OCI-LY7 (cell line): Measurements from ENCODE around the gene SLC22A7.

Source experiments
- EZH2phosphoT487 ChIP-seq: fragments of 200-600 bp; sonication (generic); IDR thresholded peaks from 2 replicates; pipeline ENCODE4 v1.6.1; 2018; ENCODE audit warnings: low read depth, borderline replicate concordance, mild to moderate bottlenecking, mixed run types, antibody characterized with exemption, low read length, moderate library complexity, mixed read lengths
- TF ChIP-seq, protein P1 (sequence below): fragments of 200-600 bp; sonication (generic); conservative IDR thresholded peaks from 2 replicates; pipeline ENCODE4 v1.5.1; 2014; ENCODE audit warnings: mild to moderate bottlenecking, antibody characterized with exemption, low read length, moderate library complexity, mixed read lengths

DNA sequence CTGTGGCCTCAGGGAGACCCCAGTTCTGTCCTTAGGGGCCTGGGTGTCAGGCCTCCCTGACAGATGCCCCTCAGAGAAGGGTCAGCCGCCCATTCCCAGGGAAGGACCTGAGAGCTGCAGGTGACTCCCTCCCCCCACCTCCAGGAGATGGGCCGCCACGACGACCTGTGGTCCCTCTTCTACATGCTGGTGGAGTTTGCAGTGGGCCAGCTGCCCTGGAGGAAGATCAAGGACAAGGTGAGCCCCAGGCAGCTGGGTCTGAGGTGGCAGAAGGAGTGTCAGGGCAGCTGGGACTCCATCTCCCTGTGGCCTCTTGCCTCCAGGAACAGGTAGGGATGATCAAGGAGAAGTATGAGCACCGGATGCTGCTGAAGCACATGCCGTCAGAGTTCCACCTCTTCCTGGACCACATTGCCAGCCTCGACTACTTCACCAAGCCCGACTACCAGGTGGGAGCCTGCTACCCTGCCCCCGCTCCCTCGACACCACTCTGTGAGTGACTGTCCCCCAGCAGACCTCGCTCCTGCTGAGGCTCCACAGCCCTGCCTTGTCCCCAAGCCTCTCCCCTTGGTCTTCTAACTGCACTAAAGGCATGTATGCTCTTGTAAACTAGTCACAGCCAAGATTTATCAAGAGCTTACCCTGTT lies 42.5 kb upstream of the SLC22A7 start:
- TF ChIP-seq, protein P1, sequence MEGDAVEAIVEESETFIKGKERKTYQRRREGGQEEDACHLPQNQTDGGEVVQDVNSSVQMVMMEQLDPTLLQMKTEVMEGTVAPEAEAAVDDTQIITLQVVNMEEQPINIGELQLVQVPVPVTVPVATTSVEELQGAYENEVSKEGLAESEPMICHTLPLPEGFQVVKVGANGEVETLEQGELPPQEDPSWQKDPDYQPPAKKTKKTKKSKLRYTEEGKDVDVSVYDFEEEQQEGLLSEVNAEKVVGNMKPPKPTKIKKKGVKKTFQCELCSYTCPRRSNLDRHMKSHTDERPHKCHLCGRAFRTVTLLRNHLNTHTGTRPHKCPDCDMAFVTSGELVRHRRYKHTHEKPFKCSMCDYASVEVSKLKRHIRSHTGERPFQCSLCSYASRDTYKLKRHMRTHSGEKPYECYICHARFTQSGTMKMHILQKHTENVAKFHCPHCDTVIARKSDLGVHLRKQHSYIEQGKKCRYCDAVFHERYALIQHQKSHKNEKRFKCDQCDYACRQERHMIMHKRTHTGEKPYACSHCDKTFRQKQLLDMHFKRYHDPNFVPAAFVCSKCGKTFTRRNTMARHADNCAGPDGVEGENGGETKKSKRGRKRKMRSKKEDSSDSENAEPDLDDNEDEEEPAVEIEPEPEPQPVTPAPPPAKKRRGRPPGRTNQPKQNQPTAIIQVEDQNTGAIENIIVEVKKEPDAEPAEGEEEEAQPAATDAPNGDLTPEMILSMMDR, result no peak
- TF ChIP-seq EZH2phosphoT487, result no peak
